ENCODE measurements around the gene FIBCD1. TPM values are rescaled to one million over a fixed set of nuclear protein-coding genes. Genes with fewer than 3 reads are reported as not detected.

Gene FIBCD1
- total RNA-seq, 1 donor from 2014 or later, result not detected

DNA sequence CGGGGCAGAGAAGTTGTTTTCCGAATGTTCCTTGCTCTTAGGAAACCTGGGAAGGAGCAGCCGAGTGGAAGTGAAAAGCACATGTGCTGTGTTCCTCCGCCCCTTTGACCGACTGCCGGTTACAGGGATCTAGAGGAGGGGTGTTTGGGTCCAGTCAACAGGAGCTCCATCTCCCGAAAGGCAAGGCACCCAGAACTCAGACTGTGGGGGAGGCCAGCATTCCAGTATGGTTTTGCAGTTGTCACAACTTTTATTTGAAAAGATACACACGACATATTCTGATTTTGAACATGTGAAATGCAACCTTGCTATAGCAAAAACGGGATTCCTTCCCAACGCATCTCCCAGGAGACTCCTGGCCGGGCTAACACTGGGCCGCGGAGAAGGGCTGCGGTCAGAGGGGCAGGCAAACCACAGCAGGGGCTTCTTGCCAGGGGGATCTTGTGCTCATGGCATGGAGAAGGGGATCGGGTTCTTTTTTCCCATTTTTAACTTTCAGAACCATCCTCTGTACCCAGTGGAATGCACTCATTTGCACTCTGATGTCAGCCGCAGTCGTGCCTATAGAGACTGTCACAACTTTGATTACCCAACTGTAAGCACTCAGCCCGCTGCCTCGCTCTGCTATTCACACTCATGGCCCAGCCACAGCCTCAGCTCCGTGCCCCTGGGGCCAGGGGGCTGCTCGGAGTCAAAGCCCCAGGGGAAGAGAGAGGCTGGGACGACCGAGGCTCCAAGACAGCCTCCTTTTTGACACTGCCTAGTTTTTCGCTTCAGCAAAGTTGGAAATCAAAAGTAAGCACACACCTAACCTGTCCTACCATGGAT, 46.4 kb downstream of the FIBCD1 start:
- intact Hi-C loops (cut with DNase I), result no loop called here

DNA sequence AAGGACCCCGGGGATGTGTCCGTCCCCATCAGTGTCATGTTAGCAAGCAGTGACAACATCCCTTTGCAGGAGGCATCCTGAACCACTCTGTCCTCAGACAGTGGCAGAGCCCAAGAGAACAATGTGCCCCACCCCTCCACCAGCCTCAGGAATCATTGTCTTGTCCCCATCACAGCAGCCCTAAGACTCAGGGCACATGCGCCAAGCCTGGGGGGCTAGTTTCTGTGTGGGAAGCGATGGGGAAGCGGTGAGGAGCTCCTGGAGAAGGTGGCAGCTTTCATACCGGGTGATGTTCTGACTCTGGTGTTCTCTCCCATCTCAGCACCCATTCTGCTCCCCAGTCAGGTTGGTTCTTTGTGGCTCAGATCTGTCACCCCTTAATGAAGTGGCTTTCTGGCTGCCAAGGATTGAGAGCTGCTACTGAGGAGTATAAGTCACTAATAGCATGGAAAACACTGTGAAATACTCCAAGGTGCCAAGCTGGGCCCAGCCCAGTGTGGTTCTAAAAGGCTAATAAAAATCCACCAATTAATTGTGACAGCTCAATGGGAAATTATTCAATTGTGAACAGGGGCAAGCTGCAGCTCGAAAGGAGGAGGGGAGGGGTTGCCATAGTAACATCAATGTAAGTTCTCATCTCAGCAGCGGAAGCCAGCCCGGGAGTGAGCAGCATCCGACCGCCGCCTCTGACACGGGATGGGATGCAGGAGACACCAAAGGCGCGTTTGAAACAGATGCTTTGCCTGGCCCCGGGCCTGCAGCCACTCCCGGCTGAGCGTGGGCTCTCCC, 47.2 kb downstream of the FIBCD1 start:
- no peak for DNase-seq (ENCODE audit: low spot score in 2 of 2)
- Histone ChIP-seq H3K4me1 (peaks cover 0 to 11% of the 10 kb centered on the region in 2 donors), H3K4me3 (no peak overlapping the region), H3K9me3 (no peaks in the 10 kb centered on the region), H3K36me3 (peaks cover 50 to 69% of the 10 kb centered on the region in 2 donors), H3K27ac (no peak overlapping the region), H3K27me3 (no peaks in the 10 kb centered on the region)
- TF ChIP-seq, protein P1, sequence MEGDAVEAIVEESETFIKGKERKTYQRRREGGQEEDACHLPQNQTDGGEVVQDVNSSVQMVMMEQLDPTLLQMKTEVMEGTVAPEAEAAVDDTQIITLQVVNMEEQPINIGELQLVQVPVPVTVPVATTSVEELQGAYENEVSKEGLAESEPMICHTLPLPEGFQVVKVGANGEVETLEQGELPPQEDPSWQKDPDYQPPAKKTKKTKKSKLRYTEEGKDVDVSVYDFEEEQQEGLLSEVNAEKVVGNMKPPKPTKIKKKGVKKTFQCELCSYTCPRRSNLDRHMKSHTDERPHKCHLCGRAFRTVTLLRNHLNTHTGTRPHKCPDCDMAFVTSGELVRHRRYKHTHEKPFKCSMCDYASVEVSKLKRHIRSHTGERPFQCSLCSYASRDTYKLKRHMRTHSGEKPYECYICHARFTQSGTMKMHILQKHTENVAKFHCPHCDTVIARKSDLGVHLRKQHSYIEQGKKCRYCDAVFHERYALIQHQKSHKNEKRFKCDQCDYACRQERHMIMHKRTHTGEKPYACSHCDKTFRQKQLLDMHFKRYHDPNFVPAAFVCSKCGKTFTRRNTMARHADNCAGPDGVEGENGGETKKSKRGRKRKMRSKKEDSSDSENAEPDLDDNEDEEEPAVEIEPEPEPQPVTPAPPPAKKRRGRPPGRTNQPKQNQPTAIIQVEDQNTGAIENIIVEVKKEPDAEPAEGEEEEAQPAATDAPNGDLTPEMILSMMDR (IDR thresholded peaks at IDR 0.05), result no peak
- intact Hi-C loops (cut with DNase I), result no loop called here

More for the DNA sequence above, 46.4 kb downstream of the FIBCD1 start:
- Histone ChIP-seq H3K27me3 (no peaks in the 10 kb centered on the region), H3K9me3 (no peaks in the 10 kb centered on the region), H3K4me1 (peaks cover 0 to 5% of the 10 kb centered on the region in 2 donors), H3K4me3 (no peak overlapping the region), H3K27ac (no peak overlapping the region), H3K36me3 (peaks cover 43 to 61% of the 10 kb centered on the region in 2 donors)
- no peak for DNase-seq (ENCODE audit: low spot score in 2 of 2)
- TF ChIP-seq, protein P1 (IDR thresholded peaks at IDR 0.05), result no peak

DNA sequence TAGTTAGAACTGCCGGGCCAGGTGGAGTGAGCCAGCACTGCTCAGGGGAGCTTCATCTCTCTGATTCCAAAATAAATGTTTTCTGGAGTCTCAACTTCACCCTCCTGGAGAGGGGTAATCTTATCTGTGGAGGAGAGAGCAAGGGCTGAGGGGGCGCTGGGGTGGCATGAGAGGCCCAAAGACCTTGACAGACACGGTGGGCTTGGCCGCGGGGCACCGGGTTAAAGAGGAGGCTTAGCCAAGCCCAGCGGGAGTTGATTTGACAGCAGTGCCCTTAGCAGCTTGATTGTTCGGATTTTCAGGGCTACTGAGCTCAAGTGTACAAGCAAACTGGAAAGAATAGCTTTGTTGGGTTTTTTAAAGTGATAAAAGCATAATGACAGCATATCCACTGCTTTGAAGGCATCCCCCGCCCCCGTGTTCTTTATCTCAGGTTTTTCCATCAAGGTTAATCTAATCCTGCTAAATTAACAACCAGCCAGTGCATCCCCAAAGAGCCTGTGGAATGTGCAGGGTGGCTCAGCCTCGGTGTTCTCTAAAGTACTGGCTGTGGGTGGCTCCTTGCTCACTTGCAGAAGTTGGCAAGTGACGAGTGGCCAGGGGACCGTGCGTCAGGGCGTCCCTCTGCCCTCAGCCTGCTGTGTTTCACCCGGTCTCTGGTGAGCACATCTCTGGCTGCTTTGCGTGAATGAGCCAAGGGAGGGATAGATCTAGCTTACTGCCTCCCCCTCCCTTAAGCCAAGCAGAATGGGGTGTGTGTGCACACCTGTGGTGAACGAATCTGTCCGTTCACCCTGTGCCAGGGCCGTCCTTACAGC, 48.0 kb downstream of the FIBCD1 start:
- Histone ChIP-seq H3K27me3 (no peaks in the 10 kb centered on the region), H3K36me3 (peaks cover 58 to 77% of the 10 kb centered on the region in 2 donors), H3K4me3 (no peak overlapping the region), H3K27ac (no peak overlapping the region), H3K4me1 (peaks cover 0 to 11% of the 10 kb centered on the region in 2 donors), H3K9me3 (no peaks in the 10 kb centered on the region)
- no peak for DNase-seq (ENCODE audit: low spot score in 2 of 2)
- intact Hi-C loops (cut with DNase I), result no loop called here
- TF ChIP-seq, protein P1 (IDR thresholded peaks at IDR 0.05), result no peak

DNA sequence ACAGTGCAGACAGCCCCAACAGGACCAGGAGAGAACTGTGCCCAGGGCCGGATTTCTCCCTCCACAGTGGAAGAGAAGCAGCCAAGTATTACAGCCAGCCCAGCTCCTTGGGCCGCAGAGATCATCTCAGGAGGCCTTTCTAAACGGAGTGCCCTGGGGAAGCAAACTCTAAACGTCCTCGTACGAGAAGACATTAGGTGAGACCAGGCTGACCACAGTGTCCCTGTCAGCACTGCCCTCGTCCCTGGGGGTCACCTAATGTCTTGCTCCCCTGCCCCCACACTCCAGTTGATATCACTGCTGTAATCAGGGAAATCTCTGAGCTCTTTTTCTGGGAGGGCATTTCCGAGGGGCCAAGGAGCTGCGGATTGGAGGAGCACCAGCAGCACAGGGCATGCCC, 48.9 kb downstream of the FIBCD1 start:
- H3K4me3 ChIP-seq, result no peak overlapping the region
- no peak for DNase-seq (ENCODE audit: low spot score in 2 of 2)
- no peaks in the 10 kb centered on the region for H3K27me3 ChIP-seq
- TF ChIP-seq, protein P1 (IDR thresholded peaks at IDR 0.05), result no peak
- H3K27ac ChIP-seq, result no peak overlapping the region
- H3K9me3 ChIP-seq, result no peaks in the 10 kb centered on the region
- intact Hi-C loops (cut with DNase I), result no loop called here
- peaks cover 68 to 86% of the 10 kb centered on the region in 2 donors for H3K36me3 ChIP-seq
- peaks cover 0 to 11% of the 10 kb centered on the region in 2 donors for H3K4me1 ChIP-seq

DNA sequence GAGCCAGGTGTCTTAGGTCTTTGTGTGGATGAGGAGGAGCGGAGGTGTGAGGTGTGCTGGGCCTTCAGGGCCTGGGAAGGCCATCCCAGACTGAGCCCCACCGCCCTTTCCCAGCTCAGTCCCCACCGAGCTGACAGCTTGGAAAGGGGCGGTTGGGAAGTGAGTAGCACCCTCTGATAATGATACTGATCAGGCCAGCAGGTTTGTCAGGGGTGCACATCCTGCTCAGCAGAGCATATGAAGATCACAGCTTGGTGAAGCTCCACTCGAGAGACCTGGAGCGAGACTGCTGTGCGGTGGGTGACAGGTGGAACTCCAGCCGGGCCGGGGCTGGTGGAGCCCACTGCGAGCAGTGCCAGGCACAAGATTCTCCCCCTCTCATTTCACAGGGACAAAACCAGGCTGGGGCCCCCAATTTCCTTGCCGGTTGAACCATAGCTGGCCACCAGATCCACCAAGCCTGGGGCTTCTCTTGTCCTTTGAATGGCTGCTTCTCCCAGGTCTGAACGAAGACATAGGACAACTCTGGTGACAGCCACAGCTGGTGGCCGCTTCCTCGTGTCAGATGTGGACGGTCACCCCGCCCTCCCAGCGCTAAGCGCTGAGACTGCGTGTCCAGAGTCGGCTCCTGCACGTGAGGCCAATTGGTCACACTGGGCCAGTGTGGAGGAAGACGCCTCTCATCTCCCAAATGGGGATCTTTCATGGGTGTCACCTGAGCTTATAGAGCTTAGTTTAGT, 50.7 kb downstream of the FIBCD1 start:
- intact Hi-C loops (cut with DNase I), result no loop called here
- Histone ChIP-seq H3K27me3 (no peaks in the 10 kb centered on the region), H3K4me3 (no peak overlapping the region), H3K4me1 (peaks cover 0 to 6% of the 10 kb centered on the region in 2 donors), H3K36me3 (peaks cover 83 to 98% of the 10 kb centered on the region in 2 donors), H3K27ac (no peak overlapping the region), H3K9me3 (no peaks in the 10 kb centered on the region)
- TF ChIP-seq, protein P1 (IDR thresholded peaks at IDR 0.05), result no peak
- DNase-seq (ENCODE audit: low spot score in 2 of 2), result no peak
